NCI-H2171 (cell line): ENCODE results near the gene GLT1D1.

Experiments used
- DNase-seq: peaks from one replicate; lab custom pipeline; 2025; lab: John Stamatoyannopoulos, UW

The GLT1D1 gene

GRCh38 chr12:128856035-128856790, 2.9 kb downstream of the GLT1D1 start:
- no peak for DNase-seq

DNA sequence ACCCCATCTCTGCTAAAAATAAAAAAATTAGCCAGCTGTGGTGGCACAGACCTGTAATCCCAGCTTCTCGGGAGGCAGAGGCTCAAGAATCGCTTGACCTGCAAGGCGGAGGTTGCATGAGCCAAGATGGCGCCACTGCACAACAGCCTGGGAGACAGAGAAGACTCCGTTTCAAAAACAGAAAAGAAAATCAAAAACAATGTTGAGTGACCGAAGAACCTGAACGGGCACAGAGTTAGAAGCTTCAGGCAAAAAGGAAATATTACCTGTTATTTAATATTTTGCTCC, 3.5 kb downstream of the GLT1D1 start:
- DNase-seq: no peak

GRCh38 chr12:128857133-128857763, 4.0 kb downstream of the GLT1D1 start:
- DNase-seq: no peak

GRCh38 chr12:128859311-128859710, 6.0 kb downstream of the GLT1D1 start:
- DNase-seq: no peak

DNA sequence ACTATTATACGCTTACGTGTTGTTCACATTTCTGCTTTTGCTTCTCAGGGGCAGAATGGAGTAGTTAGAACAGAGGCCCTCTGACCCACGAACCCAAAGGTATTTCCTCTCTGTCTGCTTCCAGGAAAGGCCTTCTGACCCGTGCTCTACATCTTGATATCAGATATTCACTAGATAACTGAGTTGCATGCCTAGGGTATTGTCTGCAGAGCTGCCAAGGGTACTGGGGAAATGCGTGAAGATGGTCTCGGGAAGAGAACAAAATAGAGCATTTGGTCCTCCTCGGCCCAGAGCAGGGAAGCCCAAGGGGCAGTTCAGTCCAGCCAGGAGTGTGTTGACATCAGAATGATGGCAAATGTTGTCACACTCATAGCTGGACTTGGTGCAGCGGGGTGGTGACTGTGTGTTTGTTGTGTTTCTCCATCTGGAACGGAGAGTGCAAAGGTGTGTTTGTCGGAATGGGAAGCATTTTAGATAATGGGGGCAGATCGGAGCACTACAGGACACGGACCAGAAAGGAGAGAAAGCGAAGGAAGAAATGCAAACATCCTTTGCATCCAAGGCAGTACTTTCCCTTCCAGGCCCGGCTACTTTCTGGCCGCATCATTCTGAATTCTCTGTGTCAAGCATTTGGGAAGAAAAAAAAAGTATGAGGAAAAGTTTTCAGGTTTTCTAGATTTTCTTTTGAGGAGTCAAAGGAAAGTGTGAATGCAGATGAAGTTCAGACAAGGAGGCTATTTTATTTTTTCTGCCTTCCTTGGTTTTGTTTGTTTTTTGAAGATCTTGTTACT, 8.1 kb downstream of the GLT1D1 start:
- DNase-seq: no peak

DNA sequence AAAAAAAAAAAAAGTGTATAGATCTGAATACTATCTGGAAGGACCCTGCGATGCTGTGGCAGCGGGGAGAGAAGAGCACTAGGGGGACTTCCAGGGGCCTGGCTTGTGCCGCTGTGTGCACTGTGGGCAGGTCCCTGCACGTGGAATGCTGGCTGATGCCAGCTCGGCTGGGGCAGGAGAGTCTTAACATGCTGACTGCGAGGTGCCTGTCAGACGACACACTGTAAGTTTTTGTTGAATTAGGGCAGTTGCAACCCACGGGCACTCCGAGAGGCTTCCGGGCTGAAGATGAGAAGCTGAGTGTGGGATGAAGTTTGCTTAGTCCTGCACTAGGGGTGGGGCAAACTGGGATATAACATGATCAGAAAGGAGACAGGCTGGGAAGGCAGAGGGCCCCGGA, 10.7 kb downstream of the GLT1D1 start:
- no peak for DNase-seq

- no peak for DNase-seq
These were observed 11.4 kb downstream of the GLT1D1 start for GRCh38 chr12:128864516-128865186.

- DNase-seq: no peak
These were observed 14.2 kb downstream of the GLT1D1 start for GRCh38 chr12:128867466-128867865.

- no peak for DNase-seq
These were observed 18.2 kb downstream of the GLT1D1 start for GRCh38 chr12:128871516-128871892.

GRCh38 chr12:128872303-128872702, 19.0 kb downstream of the GLT1D1 start:
- no peak for DNase-seq

GRCh38 chr12:128876559-128876958, 23.3 kb downstream of the GLT1D1 start:
- DNase-seq: no peak

- no peak for DNase-seq
These were observed 26.9 kb downstream of the GLT1D1 start for GRCh38 chr12:128879898-128880764.

GRCh38 chr12:128891856-128892255, 38.6 kb downstream of the GLT1D1 start:
- no peak for DNase-seq

GRCh38 chr12:128903236-128903635, 50.0 kb downstream of the GLT1D1 start:
- no peak for DNase-seq

- DNase-seq: no peak
These were observed 51.8 kb downstream of the GLT1D1 start for GRCh38 chr12:128905003-128905544.

DNA sequence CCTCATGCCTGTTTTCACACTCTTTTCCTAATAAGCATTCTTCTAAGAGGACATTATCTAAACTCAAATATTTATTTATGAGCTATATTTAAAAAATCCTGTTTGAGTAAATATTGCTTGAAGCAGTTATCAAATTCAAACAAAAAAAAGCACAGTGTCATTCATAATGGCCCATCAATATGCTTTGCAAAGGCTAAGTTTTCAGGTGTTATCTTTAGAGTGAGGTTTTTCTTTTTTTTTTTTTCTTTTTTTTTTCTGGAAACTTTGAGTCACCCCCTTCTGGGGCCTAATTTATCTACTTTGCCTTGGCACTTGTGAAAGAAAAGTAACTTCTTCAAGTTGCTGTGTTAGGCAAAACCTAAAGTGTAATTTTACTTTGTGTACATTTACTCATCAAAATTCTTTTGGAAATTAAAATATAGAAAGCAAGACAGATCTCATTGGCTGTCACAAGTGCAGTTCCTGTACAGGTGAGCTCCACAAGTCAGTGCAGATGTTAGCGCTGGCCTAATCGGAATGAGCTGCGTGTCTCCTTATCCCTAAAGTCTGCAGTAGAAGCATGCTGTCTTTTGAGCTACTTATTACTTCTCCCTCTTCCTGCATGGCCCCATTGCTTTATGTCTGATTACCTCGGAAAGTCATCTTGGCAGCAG, 53.3 kb downstream of the GLT1D1 start:
- DNase-seq: no peak

DNA sequence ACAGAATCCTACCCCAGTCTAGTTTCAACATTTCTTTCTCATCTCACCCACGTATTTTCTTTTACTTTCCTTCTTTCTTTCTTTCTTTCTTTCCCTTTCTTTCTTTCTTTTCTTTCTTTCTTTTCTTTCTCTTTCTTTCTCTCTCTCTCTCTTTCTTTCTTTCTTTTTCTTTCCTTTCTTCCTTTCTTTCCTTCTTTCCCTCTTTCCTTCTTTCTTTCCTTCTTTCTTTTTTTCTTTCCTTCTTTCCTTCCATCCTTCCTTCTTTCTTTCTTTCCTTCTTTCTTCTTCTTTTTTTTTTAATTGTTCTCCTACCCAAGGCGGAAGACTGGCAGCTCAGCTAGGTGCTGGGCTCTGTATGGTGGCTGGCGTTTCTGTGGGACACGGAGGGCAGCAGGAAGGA, 55.0 kb downstream of the GLT1D1 start:
- no peak for DNase-seq

DNA sequence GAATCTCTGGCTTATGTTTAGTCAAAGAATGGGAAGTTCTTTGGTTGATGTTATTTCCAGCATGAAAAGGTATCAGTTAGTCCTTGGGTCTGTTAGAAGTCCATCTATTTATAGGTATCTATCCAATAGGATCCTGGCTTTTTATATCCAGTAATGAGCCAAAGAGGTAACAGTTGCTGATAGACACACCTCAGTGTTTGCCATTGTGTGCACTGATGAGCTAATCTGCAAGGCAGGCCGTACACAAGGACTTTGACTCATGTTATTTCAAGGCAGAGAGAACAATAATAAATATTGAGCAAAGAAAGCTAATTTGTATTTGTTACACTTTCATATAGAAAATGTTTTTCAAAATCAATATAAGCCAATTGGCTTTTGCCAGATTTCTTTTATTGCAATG, 56.4 kb downstream of the GLT1D1 start:
- DNase-seq: no peak

- no peak for DNase-seq
These were observed 57.4 kb downstream of the GLT1D1 start for GRCh38 chr12:128910629-128911028.

- no peak for DNase-seq
These were observed 58.6 kb downstream of the GLT1D1 start for GRCh38 chr12:128911861-128912260.
